PFSK-1 (cell line): ENCODE results near the gene SORL1.

Experiments
- FOXP2 ChIP-seq: optimal IDR thresholded peaks from 2 replicates; pipeline ENCODE3; 2011; ENCODE audit warnings: borderline replicate concordance, control low read depth, inconsistent platforms; ENCODE audit not compliant: insufficient read depth; ENCODE audit errors: extremely low read length, extremely low read depth
- POLR2AphosphoS5 ChIP-seq: IDR thresholded peaks from 2 replicates; pipeline ENCODE4 v1.6.1; 2012; ENCODE audit warnings: low read depth, mild to moderate bottlenecking, control low read depth, low read length, moderate library complexity
- REST ChIP-seq, 2 experiments: IDR thresholded peaks; 2 replicates each; pipeline versions ENCODE4 v1.6.1 to v1.8.0; 2011 to 2012; ENCODE audit warnings: low read depth in 2 of 2, low read length in 2 of 2, control low read depth in 1 of 2, inconsistent platforms in 1 of 2, mild to moderate bottlenecking in 1 of 2, moderate library complexity in 1 of 2; ENCODE audit not compliant: insufficient read depth in 1 of 2
- SIN3A ChIP-seq: IDR thresholded peaks from 2 replicates; pipeline ENCODE4 v1.6.1; 2012; ENCODE audit warnings: mild to moderate bottlenecking, low read length, moderate library complexity, borderline replicate concordance; ENCODE audit not compliant: insufficient read depth
- TAF1 ChIP-seq: IDR thresholded peaks from 2 replicates; pipeline ENCODE4 v1.6.1; 2012; ENCODE audit warnings: low read length, control low read depth, borderline replicate concordance; ENCODE audit not compliant: insufficient read depth

Gene SORL1

GRCh38 chr11:121515335-121515671 lies 63.2 kb downstream of the SORL1 start:
- TF ChIP-seq TAF1 (no peak), REST (IDR thresholded peaks at IDR 0.05; ENCODE audit: insufficient read depth in 1 of 2, low read depth in 2 of 2, low read length in 2 of 2) (no peak), SIN3A (no peak), FOXP2 (no peak), POLR2AphosphoS5 (no peak)

- TF ChIP-seq TAF1 (no peak), SIN3A (no peak)
Measured at GRCh38 chr11:121517996-121518395, 65.9 kb downstream of the SORL1 start.

DNA sequence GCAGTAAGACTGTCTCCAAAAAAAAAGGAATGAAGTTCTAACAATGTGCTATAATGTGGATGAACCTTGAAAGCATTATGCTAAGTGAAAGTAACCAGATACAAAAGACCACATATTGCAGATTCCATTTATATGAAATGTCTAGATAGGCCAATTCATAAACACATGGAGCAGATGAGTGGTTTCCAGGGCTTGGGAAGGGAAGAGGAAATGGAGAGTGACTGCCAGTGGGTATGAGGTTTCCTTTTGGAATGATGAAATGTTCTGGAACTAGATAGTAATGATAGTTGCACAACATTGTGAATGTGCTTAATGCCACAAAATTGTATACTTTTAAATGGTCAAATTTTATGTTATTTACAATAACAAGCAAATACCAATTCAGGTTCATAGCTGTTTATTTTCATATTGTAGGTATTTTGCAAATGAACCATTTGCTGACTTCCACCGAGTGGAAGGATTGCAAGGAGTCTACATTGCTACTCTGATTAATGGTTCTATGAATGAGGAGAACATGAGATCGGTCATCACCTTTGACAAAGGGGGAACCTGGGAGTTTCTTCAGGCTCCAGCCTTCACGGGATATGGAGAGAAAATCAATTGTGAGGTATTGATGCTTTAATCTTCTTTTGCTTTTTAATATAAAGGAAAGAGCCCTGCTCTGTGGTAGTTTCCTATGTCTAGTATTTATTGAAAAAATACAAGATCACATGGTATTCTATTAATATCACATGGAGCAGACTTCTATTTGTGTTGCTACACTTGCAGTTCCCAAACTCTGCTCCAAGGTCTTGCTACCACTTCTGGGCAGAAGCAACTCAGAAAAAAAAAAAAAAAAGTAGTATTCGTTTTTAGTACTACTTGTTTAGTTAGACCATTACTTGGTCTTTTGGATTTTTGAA lies 68.4 kb downstream of the SORL1 start:
- no peak for TF ChIP-seq FOXP2
- TF ChIP-seq REST (IDR thresholded peaks at IDR 0.05; ENCODE audit: insufficient read depth in 1 of 2, low read depth in 2 of 2, low read length in 2 of 2): no peak
- TF ChIP-seq TAF1: no peak
- TF ChIP-seq SIN3A: no peak
- no peak for TF ChIP-seq POLR2AphosphoS5

DNA sequence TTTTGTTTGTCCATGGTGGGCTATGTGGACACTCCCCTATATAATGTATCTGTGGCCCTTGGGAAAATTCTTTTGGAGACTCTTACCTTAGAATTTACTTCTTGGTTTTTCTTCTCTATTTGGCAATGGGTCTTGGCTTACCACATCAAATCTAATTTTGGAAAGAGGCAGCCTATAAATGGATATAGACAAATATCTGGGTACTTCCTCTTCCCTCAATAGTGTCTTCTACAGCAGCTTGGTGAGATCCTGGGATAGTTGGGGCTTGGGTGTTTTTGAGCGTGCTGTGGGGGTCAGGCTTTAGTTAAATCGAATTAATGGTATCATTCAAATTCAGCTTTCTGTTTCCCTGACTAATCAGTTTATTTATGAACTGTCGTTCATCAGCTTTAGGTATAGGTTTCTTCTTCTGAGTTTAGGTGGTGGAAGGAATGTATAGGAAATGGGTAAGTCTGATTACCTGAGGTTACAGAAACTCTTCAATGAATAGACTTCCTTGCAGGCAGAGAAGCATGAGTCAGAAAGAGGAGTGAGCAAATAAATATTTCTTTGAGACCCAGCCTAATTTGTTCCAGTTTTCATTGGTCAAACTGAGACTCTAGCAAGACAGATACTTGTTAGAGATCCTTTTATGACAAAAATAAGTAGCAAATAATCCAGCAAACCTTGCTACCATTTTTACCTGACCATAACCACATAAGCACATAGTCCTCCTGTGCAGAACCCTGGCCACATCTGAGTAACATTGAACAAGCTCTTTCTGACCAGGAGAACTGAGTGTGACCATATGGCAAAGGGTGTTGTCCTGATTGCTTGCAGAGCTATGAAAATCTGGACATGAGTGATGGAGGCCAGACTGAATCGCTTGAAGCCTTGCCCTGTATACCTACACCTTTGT lies 69.3 kb downstream of the SORL1 start:
- no peak for TF ChIP-seq SIN3A
- no peak for TF ChIP-seq TAF1
- no peak for TF ChIP-seq REST (IDR thresholded peaks at IDR 0.05; ENCODE audit: insufficient read depth in 1 of 2, low read depth in 2 of 2, low read length in 2 of 2)
- TF ChIP-seq FOXP2: no peak
- TF ChIP-seq POLR2AphosphoS5: no peak

GRCh38 chr11:121522043-121522941 lies 70.2 kb downstream of the SORL1 start:
- TF ChIP-seq REST (IDR thresholded peaks at IDR 0.05; ENCODE audit: insufficient read depth in 1 of 2, low read depth in 2 of 2, low read length in 2 of 2): no peak
- no peak for TF ChIP-seq POLR2AphosphoS5
- TF ChIP-seq FOXP2: no peak
- TF ChIP-seq TAF1: no peak
- TF ChIP-seq SIN3A: no peak
